AG10803 (cell line): ENCODE data around the gene PLGRKT.
"Not testable (repeated sequence)": the region's sequence is repeated elsewhere in the genome, so short reads cannot be mapped to it uniquely, and the experiment has no call there.

ENCODE experiments used
- DNase-seq: peaks from one replicate; pipeline ENCODE4 v3.0.0; 2010; ENCODE audit warnings: low read depth
- H3K4me3 ChIP-seq: 2 replicates; pipeline ENCODE4 v1.5.1; 2011; ENCODE audit warnings: mild to moderate bottlenecking, low read length, control low read depth
- CTCF ChIP-seq: conservative IDR thresholded peaks from 2 replicates; pipeline ENCODE4 v1.5.1; 2011; ENCODE audit warnings: mild to moderate bottlenecking, low read length, control low read depth, inconsistent platforms

Gene PLGRKT

GRCh38 chr9:5445886-5446285 is 8.2 kb upstream of the PLGRKT start:
- no peak for TF ChIP-seq CTCF
- no peak overlapping the region for H3K4me3 ChIP-seq
- no peak for DNase-seq

GRCh38 chr9:5445096-5445495 is 7.4 kb upstream of the PLGRKT start:
- not testable (repeated sequence) for DNase-seq, H3K4me3 ChIP-seq

GRCh38 chr9:5443850-5444249 is 6.1 kb upstream of the PLGRKT start:
- DNase-seq: no peak
- no peak overlapping the region for H3K4me3 ChIP-seq
- no peak for TF ChIP-seq CTCF

GRCh38 chr9:5442400-5443011 is 4.8 kb upstream of the PLGRKT start:
- peak; percentile 66 for TF ChIP-seq CTCF
- DNase-seq: peak; percentile 66
- no peak overlapping the region for H3K4me3 ChIP-seq

GRCh38 chr9:5441043-5441442 is 3.3 kb upstream of the PLGRKT start:
- peak; percentile 50 for DNase-seq
- no peak for TF ChIP-seq CTCF
- H3K4me3 ChIP-seq: no peak overlapping the region

GRCh38 chr9:5440426-5440825 is 2.7 kb upstream of the PLGRKT start:
- no peak for DNase-seq
- no peak for TF ChIP-seq CTCF

GRCh38 chr9:5438301-5439162 is 807 bp upstream of the PLGRKT start:
- peak; percentile 78 for DNase-seq
- TF ChIP-seq CTCF: no peak

More at GRCh38 chr9:5440426-5440825, 2.7 kb upstream of the PLGRKT start:
- no peak overlapping the region for H3K4me3 ChIP-seq

More at GRCh38 chr9:5438301-5439162, 807 bp upstream of the PLGRKT start:
- H3K4me3 ChIP-seq: peak overlapping the region; percentile 80
